Epithelial cell of prostate (primary cell): Measurements from ENCODE around the gene TPD52L1.
"Not testable (repeated sequence)": the region's sequence is repeated elsewhere in the genome, so short reads cannot be mapped to it uniquely, and the experiment has no call there.

Experiments used
- DNase-seq: peaks from one replicate; pipeline ENCODE4 v3.0.0-alpha.2; 2011; ENCODE audit warnings: low read depth, low spot score
- H3K27ac ChIP-seq: fragments of 450-650 bp; 2 replicates; pipeline ENCODE4 v1.5.1; 2017; ENCODE audit warnings: mild to moderate bottlenecking

The TPD52L1 gene, protein sequence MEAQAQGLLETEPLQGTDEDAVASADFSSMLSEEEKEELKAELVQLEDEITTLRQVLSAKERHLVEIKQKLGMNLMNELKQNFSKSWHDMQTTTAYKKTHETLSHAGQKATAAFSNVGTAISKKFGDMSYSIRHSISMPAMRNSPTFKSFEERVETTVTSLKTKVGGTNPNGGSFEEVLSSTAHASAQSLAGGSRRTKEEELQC

DNA sequence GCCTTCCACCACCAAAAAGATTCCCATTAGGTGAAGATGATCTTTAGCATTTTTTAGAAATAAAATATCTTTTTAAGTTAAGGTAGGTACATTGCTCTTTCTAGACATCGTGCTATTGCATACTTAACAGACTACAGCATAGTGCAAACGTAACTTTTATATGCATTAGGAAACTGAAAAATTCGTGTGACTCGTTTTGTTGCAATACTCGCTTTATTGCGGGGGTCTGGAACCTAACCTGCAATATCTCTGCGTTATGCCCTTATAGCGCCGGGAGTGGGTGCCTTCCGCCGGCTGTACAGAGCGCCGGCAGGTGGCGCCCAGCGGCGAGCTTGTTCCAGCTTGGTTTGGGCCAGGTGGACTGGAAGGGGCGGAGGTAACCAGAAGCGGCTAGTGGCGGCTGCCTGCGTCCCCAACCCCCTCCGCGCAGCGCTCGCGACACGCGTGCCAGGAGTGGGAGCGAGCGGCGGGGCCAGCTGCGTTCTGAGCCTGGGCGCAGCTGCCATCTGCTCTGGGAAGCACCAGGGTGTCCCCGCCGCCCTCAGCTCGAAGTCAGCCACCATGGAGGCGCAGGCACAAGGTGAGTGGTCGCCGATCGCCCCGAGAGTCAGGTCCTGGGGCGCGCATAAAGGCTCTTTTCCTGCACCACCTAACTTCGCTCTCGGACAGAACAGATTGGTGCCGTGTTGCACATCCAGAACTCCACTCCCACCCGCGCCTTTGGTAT lies at the start of gene TPD52L1:
TPD52L1 (plus strand) TSS at position 383 of the 727 bp plus-strand sequence; CDS start at position 562, 179 bp downstream.
- peak; percentile 40 for DNase-seq
- H3K27ac ChIP-seq, result peak within 1 kb of the TSS; percentile 83

- H3K27ac ChIP-seq, result peak overlapping the region; percentile 87
Measured at GRCh38 chr6:125104425-125104824, 49.1 kb upstream of the TPD52L1 start.

GRCh38 chr6:125107048-125107447 lies 46.5 kb upstream of the TPD52L1 start:
- H3K27ac ChIP-seq, result no peak overlapping the region
- DNase-seq, result no peak

More at GRCh38 chr6:125104425-125104824, 49.1 kb upstream of the TPD52L1 start:
- DNase-seq, result no peak

DNA sequence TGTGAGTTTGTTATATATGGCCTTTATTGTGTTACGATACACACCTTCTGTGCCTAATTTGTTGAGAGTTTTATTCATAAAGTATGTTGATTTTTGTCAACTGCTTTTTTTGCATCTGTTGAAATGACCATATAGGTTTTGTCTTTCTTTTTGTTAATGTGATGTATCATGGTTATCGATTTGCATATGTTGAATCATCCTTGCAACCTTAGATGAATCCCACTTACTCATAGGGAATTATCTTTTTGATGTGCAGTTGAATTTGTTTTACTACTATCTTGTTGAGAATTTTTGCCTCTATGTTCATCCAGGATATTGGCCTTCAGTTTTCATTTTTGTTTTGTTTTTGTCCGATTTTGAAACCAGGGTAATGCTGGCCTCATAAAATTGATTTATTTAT lies 45.7 kb upstream of the TPD52L1 start:
- H3K27ac ChIP-seq, result no peak overlapping the region
- no peak for DNase-seq

GRCh38 chr6:125110056-125110455 lies 43.5 kb upstream of the TPD52L1 start:
- no peak for DNase-seq
- no peak overlapping the region for H3K27ac ChIP-seq

GRCh38 chr6:125111219-125111983 lies 42.2 kb upstream of the TPD52L1 start:
- H3K27ac ChIP-seq, result no peak overlapping the region
- DNase-seq, result no peak

DNA sequence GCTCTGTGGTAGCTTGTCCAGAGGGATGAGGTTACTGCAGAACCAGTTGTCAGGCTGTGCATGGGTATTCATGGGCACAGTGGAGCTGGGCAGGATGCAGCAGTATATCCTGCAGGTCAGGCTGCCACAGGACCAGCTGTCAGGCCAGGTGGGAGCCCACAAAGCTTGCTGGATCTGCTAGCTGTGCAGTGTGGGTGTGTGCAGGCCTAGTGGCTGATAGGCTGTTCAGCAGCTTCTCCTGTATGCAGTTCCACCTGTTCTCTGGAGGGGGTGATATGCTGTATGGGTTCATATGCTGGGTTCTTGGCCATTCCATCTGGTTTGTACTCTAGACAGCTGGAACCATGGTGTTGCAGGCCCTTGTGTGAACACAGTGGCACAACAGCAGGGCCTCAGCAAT lies 40.6 kb upstream of the TPD52L1 start:
- H3K27ac ChIP-seq, result no peak overlapping the region
- DNase-seq, result no peak

DNA sequence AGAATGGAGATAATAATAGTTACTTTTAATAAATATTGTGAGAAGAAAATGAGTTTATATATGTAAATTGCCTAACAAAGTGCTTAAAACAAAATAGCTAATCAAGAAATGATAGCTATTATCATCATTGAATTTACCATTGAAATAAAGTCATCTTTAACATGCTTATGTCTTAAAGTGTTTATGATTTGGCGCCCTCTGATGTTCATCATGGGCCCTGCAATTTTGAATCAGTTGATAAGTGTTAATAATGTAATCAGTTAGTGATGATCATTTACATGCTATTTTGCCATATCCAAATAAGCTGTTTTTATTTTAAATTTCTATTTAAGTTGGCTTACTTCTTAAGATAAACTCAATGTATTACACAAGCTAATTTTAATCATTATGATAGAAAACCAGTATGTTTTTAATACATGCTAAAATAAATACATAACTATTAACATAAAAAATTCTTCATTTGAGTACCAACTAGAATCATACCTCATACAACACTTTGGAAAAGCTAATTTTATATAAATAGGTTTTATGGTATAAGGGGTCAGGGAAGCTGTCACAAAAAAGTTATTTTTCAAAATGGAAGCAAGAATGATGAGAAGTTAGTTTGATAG lies 39.2 kb upstream of the TPD52L1 start:
- DNase-seq, result no peak

GRCh38 chr6:125116170-125116569 lies 37.4 kb upstream of the TPD52L1 start:
- DNase-seq, result no peak
- H3K27ac ChIP-seq, result no peak overlapping the region

More for the DNA sequence above, 39.2 kb upstream of the TPD52L1 start:
- no peak overlapping the region for H3K27ac ChIP-seq

- no peak for DNase-seq
- no peak overlapping the region for H3K27ac ChIP-seq
Measured at GRCh38 chr6:125116710-125117109, 36.9 kb upstream of the TPD52L1 start.

- no peak for DNase-seq
- H3K27ac ChIP-seq, result no peak overlapping the region
Measured at GRCh38 chr6:125117818-125118217, 35.8 kb upstream of the TPD52L1 start.

DNA sequence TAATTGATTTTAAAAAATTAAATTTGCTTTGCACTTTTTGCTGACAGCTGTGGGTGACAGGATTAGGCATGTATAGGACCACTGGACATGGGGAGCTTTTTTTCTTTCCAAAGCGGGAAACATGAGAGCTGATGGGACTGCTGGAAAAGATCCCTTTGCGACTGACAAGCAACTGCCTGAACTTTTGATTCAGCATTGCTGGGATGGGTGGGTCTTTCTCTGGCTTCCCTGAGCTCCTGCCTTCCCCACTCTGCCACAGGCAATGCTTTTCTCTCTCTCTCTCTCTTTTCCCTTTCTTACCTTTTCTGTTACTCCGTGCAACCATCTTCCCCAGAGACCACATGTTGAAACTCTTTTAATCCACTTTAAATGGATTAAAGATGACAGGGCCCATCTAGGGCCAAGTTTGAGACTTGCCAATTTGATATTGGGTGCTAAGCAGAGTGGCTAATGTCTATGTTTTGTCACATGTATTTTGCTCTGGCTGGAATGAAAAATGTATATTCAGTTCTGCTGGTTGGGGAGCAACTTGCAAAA lies 33.5 kb upstream of the TPD52L1 start:
- DNase-seq, result no peak
- H3K27ac ChIP-seq, result no peak overlapping the region

DNA sequence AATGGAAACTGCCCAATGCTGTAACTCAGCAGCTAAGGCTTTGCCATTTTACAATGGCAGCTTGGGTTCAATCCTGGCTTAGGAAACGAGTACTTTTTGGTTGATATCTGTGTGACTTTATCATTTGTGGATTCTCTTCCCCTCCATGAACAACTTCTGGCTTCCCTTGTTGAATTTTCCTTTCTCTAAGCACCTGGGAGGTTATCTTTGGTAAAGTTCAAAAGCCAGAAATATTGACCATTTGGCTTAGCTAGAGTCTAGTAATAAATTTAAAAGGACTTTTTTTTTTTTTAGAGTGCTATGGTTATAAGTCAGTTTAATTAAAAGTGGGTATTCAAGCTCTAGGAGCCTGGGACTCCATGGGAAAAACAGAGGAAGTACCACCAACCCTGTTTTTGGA lies 31.7 kb upstream of the TPD52L1 start:
- H3K27ac ChIP-seq, result no peak overlapping the region
- DNase-seq, result no peak

DNA sequence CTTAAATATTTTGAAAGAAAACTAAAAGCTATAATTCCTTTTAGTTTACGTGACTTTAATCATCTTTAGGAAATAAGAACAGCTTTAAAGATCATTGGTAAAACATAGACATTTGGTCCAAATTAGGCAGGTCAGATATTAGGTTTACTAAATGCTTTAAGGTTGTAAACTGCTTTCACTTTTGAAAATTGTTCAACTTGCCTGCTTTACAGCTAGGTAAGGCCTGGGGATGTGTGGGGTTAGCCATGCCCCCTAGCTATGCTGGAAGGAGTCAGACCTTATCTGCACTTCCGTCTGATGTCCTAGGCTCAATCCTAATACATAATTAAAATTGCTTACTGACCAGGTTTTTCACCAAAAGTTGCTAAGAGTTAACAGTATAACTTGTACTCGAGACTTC lies 30.5 kb upstream of the TPD52L1 start:
- H3K27ac ChIP-seq, result no peak overlapping the region

DNA sequence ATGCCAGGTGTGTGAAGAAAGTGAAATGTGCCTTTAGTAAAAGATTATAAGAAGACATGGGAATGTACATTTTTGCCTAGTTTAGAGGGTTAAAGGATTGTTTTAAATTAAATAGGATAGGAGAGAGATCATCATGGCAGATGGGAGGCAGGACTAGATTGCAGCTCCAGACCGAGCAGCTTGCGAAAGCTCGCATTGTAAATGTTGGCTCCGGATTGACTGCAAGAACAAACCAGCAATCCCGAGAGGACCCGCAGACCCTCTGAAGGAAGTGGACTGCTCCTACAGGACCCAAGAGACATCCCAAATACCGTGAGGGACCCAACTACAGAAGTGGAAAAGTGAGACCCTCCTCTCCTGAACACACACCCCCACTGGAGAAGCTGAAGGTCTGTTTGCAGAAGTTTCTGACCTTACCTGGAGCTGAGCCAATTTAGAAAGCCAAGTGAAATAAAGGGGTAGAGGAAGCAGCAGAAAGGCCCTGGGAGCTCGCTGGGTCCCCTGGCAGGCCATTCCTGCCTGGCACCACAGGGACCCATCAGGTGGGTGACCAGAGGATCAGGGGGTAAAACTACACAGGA lies 30.0 kb upstream of the TPD52L1 start:
- H3K27ac ChIP-seq, result peak overlapping the region; percentile 39
- DNase-seq, result no peak

More for the DNA sequence above, 30.5 kb upstream of the TPD52L1 start:
- no peak for DNase-seq

DNA sequence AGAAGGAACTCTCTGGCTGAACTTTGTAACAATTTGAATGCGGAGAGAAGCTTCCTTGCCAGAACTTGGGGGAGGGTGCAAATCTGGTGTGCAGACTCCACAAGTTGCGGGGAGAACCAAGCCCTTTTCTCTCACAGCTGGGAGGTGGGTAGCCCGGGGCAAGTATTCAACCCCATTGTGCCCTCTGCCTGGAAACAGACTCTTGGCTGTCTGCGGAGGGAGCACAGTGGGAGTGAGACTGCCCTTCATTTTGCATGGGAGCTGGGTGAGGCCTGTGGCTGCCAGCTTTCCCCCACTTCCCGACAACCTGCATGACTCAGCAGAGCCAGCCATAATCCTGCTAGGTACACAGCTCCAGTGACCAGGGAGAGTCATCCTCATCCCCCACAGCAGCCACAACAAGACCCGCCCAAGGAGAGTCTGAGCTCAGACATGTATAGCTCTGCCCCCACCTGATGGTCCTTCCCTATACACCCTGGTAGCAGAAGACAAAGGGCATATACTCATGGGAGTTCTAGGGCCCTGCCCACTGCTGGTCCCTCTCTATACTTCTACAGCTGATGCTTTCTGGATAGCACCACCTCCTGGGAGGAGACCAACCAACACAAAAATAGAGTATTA lies 29.4 kb upstream of the TPD52L1 start:
- DNase-seq, result peak; percentile 84
- H3K27ac ChIP-seq, result peak overlapping the region; percentile 39

- not testable (repeated sequence) for DNase-seq, H3K27ac ChIP-seq
Measured at GRCh38 chr6:125125856-125126255, 27.7 kb upstream of the TPD52L1 start.

DNA sequence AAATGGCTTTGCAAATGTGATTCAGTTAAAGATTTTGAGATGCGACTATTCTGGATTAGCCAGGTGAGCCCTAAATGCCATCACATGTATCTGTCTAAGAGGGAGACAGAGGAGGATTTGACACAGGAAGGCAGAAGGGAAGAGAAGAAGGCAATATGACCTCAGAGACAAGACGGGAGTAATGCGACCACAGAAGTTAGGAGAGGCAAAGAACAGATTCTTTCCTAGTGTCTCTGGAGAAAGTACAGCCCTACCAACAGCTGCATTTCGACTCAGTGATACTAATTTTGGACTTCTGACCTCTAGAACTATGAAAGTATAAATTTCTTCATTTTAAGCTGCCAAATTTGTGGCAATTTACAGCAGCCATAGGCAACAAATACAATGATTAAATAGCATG lies 24.2 kb upstream of the TPD52L1 start:
- DNase-seq, result no peak
- H3K27ac ChIP-seq, result no peak overlapping the region

GRCh38 chr6:125132058-125132457 lies 21.5 kb upstream of the TPD52L1 start:
- no peak for DNase-seq
- H3K27ac ChIP-seq, result no peak overlapping the region

- H3K27ac ChIP-seq, result no peak overlapping the region
Measured at GRCh38 chr6:125136378-125136777, 17.2 kb upstream of the TPD52L1 start.

More at GRCh38 chr6:125136378-125136777, 17.2 kb upstream of the TPD52L1 start:
- no peak for DNase-seq
